ENCODE measurements around the gene GRAMD4. TPM values are rescaled to one million over a fixed set of nuclear protein-coding genes. Genes with fewer than 3 reads are reported as not detected.
"Not testable (repeated sequence)": the region's sequence is repeated elsewhere in the genome, so short reads cannot be mapped to it uniquely, and the experiment has no call there.

GRAMD4 gene
- total RNA-seq, 1 experiment from 2014 or later, result 38.2 TPM

DNA sequence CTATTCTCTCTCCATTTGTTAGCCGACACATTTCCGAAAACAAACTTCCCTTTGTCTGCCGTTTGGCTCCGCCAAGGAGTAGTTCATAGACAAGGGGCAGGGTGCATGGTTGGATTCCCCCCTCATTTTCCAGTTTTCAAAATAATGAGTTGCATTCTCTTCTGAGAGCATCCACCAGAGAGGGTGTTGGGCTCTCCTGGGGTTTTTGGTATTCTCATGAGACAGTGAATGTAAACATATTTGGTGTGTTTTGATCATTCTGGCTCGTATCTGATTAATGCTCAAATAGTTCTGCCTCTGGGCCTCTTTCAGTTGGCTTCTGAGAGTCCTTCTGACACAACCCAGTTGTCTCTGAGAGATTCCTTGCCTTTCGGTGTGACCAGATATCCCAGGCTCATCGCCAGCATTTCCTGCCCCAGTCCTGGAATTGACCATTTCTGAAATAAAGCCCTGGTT is 21.7 kb downstream of the GRAMD4 start:
- POLR2A ChIA-PET (ENCODE audit: unreplicated experiment), result no interaction called here
- H3K79me2 ChIP-seq (ENCODE audit: low read depth), result no peaks in the 10 kb centered on the region
- no peak for DNase-seq
- H3K4me2 ChIP-seq, result no peak overlapping the region
- no peaks in the 10 kb centered on the region for H3K9me2 ChIP-seq (ENCODE audit: insufficient read depth)
- TF ChIP-seq, protein P1, sequence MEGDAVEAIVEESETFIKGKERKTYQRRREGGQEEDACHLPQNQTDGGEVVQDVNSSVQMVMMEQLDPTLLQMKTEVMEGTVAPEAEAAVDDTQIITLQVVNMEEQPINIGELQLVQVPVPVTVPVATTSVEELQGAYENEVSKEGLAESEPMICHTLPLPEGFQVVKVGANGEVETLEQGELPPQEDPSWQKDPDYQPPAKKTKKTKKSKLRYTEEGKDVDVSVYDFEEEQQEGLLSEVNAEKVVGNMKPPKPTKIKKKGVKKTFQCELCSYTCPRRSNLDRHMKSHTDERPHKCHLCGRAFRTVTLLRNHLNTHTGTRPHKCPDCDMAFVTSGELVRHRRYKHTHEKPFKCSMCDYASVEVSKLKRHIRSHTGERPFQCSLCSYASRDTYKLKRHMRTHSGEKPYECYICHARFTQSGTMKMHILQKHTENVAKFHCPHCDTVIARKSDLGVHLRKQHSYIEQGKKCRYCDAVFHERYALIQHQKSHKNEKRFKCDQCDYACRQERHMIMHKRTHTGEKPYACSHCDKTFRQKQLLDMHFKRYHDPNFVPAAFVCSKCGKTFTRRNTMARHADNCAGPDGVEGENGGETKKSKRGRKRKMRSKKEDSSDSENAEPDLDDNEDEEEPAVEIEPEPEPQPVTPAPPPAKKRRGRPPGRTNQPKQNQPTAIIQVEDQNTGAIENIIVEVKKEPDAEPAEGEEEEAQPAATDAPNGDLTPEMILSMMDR (conservative IDR thresholded peaks at IDR 0.05), result no peak
- no peak for TF ChIP-seq EZH2 (IDR thresholded peaks at IDR 0.05; ENCODE audit: low read depth)
- no peaks in the 10 kb centered on the region for H3K27me3 ChIP-seq (ENCODE audit: insufficient read depth, low read depth)
- H3K36me3 ChIP-seq (ENCODE audit: low read depth), result no peaks in the 10 kb centered on the region
- no peak overlapping the region for H3K27ac ChIP-seq
- no peak overlapping the region for H2AFZ ChIP-seq
- H3F3A ChIP-seq (ENCODE audit: insufficient read depth, low read depth), result no peaks in the 10 kb centered on the region; the same call in 1 of the 2 replicates
- intact Hi-C loops (cut with micrococcal nuclease; ENCODE audit: unreplicated experiment), result no loop called here
- no peaks in the 10 kb centered on the region for H3K9me3 ChIP-seq (ENCODE audit: insufficient read depth, low read depth)
- peaks cover 18% of the 10 kb centered on the region; the same call in 1 of the 2 replicates for H4K20me1 ChIP-seq (ENCODE audit: insufficient read depth)
- CTCF ChIA-PET, result no interaction called here
- no peak overlapping the region for H3K4me3 ChIP-seq
- H3K4me1 ChIP-seq (replicated peaks; ENCODE audit: insufficient read depth), result no peaks in the 10 kb centered on the region
- BruUV-seq (replicated peaks), result no TSS peak

DNA sequence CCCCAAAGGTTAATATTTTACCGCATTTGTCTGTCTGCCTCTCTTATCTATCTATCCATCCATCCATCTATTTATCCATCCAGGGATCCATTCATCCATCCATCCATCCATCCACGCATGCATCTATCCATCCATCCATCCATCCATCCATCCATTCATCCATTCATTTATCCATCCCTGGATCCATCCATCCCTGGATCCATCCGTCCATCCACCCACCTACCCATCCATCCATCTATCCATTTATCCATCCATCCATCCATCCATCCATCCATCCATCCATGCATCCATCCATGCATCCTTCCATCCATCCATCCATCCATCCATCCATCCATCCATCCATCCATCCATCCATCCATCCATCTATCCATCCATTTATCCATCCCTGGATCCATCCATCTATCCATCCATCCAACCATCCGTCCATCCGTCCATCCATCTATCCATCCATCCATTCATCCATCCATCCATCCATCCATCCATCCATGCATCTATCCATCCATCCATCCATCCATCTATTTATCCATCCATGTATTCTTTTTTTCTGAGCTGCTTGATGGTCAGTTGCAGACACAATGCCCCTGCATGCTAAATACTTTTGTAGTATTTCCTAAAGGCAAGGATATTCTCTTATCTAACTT is 22.8 kb downstream of the GRAMD4 start:
- H3K79me2 ChIP-seq (ENCODE audit: low read depth); H3K27ac ChIP-seq; intact Hi-C loops (cut with micrococcal nuclease; ENCODE audit: unreplicated experiment); BruUV-seq (replicated peaks); H3K9me3 ChIP-seq (ENCODE audit: insufficient read depth, low read depth); H3K36me3 ChIP-seq (ENCODE audit: low read depth); CTCF ChIA-PET; DNase-seq; H3K4me1 ChIP-seq (replicated peaks; ENCODE audit: insufficient read depth); H3K9me2 ChIP-seq (ENCODE audit: insufficient read depth); H3K4me2 ChIP-seq; H2AFZ ChIP-seq; H3K27me3 ChIP-seq (ENCODE audit: insufficient read depth, low read depth); H3K4me3 ChIP-seq; POLR2A ChIA-PET (ENCODE audit: unreplicated experiment); H3F3A ChIP-seq (ENCODE audit: insufficient read depth, low read depth): not testable (repeated sequence)
- peaks cover 12% of the 10 kb centered on the region; the same call in 1 of the 2 replicates for H4K20me1 ChIP-seq (ENCODE audit: insufficient read depth)

DNA sequence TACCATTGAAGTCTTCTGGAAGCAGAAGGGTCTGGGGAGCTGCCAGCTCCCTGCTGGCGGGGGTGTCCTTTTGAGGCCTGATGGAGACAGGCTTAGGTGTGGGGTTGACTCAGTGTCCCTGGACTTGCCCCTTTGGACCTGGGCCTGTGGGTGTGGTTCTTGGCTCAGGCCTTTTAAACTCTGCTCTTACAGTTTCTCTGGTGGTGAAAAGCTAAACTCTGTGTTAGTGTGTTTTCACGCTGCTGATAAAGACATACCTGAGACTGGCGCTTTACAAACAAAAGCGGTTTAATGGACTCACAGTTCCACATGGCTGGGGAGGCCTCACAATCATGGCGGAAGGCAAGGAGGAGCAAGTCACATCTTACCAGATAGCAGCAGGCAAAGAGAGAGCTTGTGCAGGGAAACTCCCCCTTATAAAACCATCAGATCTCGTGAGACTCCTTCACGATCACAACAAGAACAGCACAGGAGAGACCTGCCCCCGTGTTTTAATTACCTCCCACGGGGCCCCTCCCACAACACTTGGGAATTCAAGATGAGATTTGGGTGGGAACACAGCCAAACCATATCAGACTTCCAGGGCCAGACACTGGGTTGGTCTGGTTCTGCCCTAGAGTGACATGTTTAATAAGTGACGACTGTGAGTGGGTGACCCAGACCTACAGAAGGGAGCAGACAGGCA is 26.5 kb downstream of the GRAMD4 start:
- H3K36me3 ChIP-seq (ENCODE audit: low read depth), result no peaks in the 10 kb centered on the region
- no peaks in the 10 kb centered on the region; the same call in 1 of the 2 replicates for H3F3A ChIP-seq (ENCODE audit: insufficient read depth, low read depth)
- H3K79me2 ChIP-seq (ENCODE audit: low read depth), result no peaks in the 10 kb centered on the region
- H3K9me3 ChIP-seq (ENCODE audit: insufficient read depth, low read depth), result no peaks in the 10 kb centered on the region
- peaks cover 10% of the 10 kb centered on the region for H4K20me1 ChIP-seq (ENCODE audit: insufficient read depth)
- TF ChIP-seq, protein P1 (conservative IDR thresholded peaks at IDR 0.05), result no peak
- no peak for TF ChIP-seq EZH2 (IDR thresholded peaks at IDR 0.05; ENCODE audit: low read depth)
- no peaks in the 10 kb centered on the region for H3K9me2 ChIP-seq (ENCODE audit: insufficient read depth)
- no peaks in the 10 kb centered on the region for H3K4me1 ChIP-seq (replicated peaks; ENCODE audit: insufficient read depth)
- no peak overlapping the region for H3K4me3 ChIP-seq
- no peak overlapping the region for H2AFZ ChIP-seq
- no peak overlapping the region for H3K4me2 ChIP-seq
- intact Hi-C loops (cut with micrococcal nuclease; ENCODE audit: unreplicated experiment), result no loop called here
- no peaks in the 10 kb centered on the region for H3K27me3 ChIP-seq (ENCODE audit: insufficient read depth, low read depth)
- CTCF ChIA-PET, result no interaction called here
- no peak overlapping the region for H3K27ac ChIP-seq
- DNase-seq, result no peak
- BruUV-seq (replicated peaks), result no TSS peak
- POLR2A ChIA-PET (ENCODE audit: unreplicated experiment), result no interaction called here

DNA sequence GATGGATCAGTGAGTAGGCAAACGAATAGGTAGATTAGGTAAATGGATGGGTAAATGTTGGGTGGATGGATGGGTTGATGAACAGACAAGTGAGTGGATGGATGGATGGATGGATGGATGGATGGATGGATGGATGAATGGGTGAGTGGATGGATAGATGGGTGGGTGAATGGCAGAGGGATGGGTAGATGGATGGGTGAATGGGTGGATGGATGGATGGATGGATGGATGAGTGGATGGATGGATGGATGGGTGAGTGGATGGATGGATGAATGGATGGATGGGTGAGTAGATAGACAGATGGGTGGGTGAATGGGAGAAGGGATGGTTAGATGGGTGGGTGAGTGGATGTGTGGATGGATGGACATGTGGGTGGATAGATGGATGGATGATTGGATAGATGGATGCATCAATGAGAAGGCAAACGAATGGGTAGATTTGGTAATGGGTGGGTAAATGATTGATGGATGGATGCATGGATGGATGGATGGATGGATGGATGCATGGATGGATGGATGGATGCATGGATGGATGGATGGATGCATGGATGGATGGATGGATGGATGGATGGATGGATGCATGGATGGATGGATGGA is 28.1 kb downstream of the GRAMD4 start:
- H3K27ac ChIP-seq; H3K9me3 ChIP-seq (ENCODE audit: insufficient read depth, low read depth); H3K79me2 ChIP-seq (ENCODE audit: low read depth); H3K36me3 ChIP-seq (ENCODE audit: low read depth); POLR2A ChIA-PET (ENCODE audit: unreplicated experiment); H3K27me3 ChIP-seq (ENCODE audit: insufficient read depth, low read depth); DNase-seq; BruUV-seq (replicated peaks); H3K4me2 ChIP-seq; H3K4me3 ChIP-seq; CTCF ChIA-PET; H3K4me1 ChIP-seq (replicated peaks; ENCODE audit: insufficient read depth); intact Hi-C loops (cut with micrococcal nuclease; ENCODE audit: unreplicated experiment); H3K9me2 ChIP-seq (ENCODE audit: insufficient read depth); H3F3A ChIP-seq (ENCODE audit: insufficient read depth, low read depth); H2AFZ ChIP-seq: not testable (repeated sequence)
- H4K20me1 ChIP-seq (ENCODE audit: insufficient read depth), result peaks cover 18% of the 10 kb centered on the region
